Colonic mucosa (tissue), 4 donors: ENCODE measurements around the gene HBEGF. TPM values are rescaled to one million over a fixed set of nuclear protein-coding genes. Genes with fewer than 3 reads are reported as not detected.

ENCODE experiments used
- DNase-seq: peaks from one replicate; pipeline ENCODE4 v3.0.0-alpha.2; 2020
- H3K27ac ChIP-seq: fragments of 200-600 bp; one replicate; pipeline ENCODE4 v1.8.0; 2021
- H3K27me3 ChIP-seq: fragments of 200-600 bp; one replicate; pipeline ENCODE4 v1.8.0; 2021
- H3K36me3 ChIP-seq: fragments of 200-600 bp; one replicate; pipeline ENCODE4 v1.8.0; 2021
- H3K4me1 ChIP-seq: fragments of 200-600 bp; one replicate; pipeline ENCODE4 v1.8.0; 2021; ENCODE audit warnings: mild to moderate bottlenecking
- H3K4me3 ChIP-seq: fragments of 200-600 bp; one replicate; pipeline ENCODE4 v1.8.0; 2021
- H3K9ac ChIP-seq, 2 donors: one replicate each; pipeline ENCODE4 v1.7.0; 2013; ENCODE audit warnings: control low read depth in 2 of 2, low read depth in 2 of 2, low read length in 2 of 2
- H3K9me3 ChIP-seq: fragments of 200-600 bp; one replicate; pipeline ENCODE4 v1.8.0; 2021
- CTCF ChIP-seq: fragments of 200-600 bp; IDR thresholded peaks from one replicate; pipeline ENCODE4 v1.8.0; 2022; ENCODE audit warnings: antibody characterized with exemption, mild to moderate bottlenecking
- intact Hi-C: fragments of 100-400 bp; cut with DNase I; formaldehyde crosslinking; loops from one replicate; pipeline ENCODE4 v1.14.1; 2022
- total RNA-seq, 2 donors: library from RNA; stranded (reverse); fragmentation: NEBNext Ultra II Directional in 1 of 2; extraction: Animal tissue kit (Norgen Biotek cat#: 25700) in 1 of 2; gene quantifications; one replicate each; pipeline ENCODE4 v1.2.1, GENCODE V29; 2021
- donor health status: healthy.
- donor health status: DM: no; HTN: no; CAD: no.
- donor health status: DM: no; HTN: no; CAD: no.

Gene HBEGF
- total RNA-seq, 2 donors from 2014 or later: 4.3 to 14.6 TPM

GRCh38 chr5:140364472-140364765 is 18.0 kb upstream of the HBEGF start:
- Histone ChIP-seq H3K4me3 (no peak overlapping the region), H3K36me3 (no peaks in the 10 kb centered on the region), H3K4me1 (no peaks in the 10 kb centered on the region), H3K9ac (no peak overlapping the region), H3K27ac (no peak overlapping the region), H3K9me3 (no peaks in the 10 kb centered on the region), H3K27me3 (no peaks in the 10 kb centered on the region)
- intact Hi-C loops: loop anchor here (10.0 kb wide), 1 partner anchor 350 kb away; no protein-coding TSS in a partner anchor
- DNase-seq: no peak
- TF ChIP-seq CTCF: no peak

- TF ChIP-seq CTCF: no peak
- DNase-seq: no peak
- peak overlapping the region in 1 of 2 donors; percentile 46 for H3K9ac ChIP-seq
These were observed 17.4 kb upstream of the HBEGF start for GRCh38 chr5:140363631-140364471.

GRCh38 chr5:140362875-140363630 is 16.6 kb upstream of the HBEGF start:
- H3K9ac ChIP-seq: peak overlapping the region; percentile 42 to 46
- peak; percentile 90 for DNase-seq
- no peaks in the 10 kb centered on the region for H3K4me1 ChIP-seq
- H3K4me3 ChIP-seq: no peak overlapping the region
- intact Hi-C loops: loop anchor here (10.0 kb wide), 1 partner anchor 352 kb away; no protein-coding TSS in a partner anchor
- no peak overlapping the region for H3K27ac ChIP-seq
- no peaks in the 10 kb centered on the region for H3K27me3 ChIP-seq
- peak; percentile 93 for TF ChIP-seq CTCF
- H3K36me3 ChIP-seq: no peaks in the 10 kb centered on the region
- H3K9me3 ChIP-seq: no peaks in the 10 kb centered on the region

More at GRCh38 chr5:140363631-140364471, 17.4 kb upstream of the HBEGF start:
- H3K4me3 ChIP-seq: no peak overlapping the region
- no peaks in the 10 kb centered on the region for H3K4me1 ChIP-seq
- H3K9me3 ChIP-seq: no peaks in the 10 kb centered on the region
- no peaks in the 10 kb centered on the region for H3K36me3 ChIP-seq
- no peaks in the 10 kb centered on the region for H3K27me3 ChIP-seq
- intact Hi-C loops: loop anchor here (10.0 kb wide), 1 partner anchor 351 kb away; no protein-coding TSS in a partner anchor
- H3K27ac ChIP-seq: no peak overlapping the region

GRCh38 chr5:140362311-140362710 is 15.9 kb upstream of the HBEGF start:
- no peaks in the 10 kb centered on the region for H3K36me3 ChIP-seq
- no peak overlapping the region for H3K9ac ChIP-seq
- no peak overlapping the region for H3K4me3 ChIP-seq
- TF ChIP-seq CTCF: no peak
- H3K9me3 ChIP-seq: no peaks in the 10 kb centered on the region
- no peak for DNase-seq
- no peak overlapping the region for H3K27ac ChIP-seq
- intact Hi-C loops: loop anchor here (10.0 kb wide), 1 partner anchor 352 kb away; no protein-coding TSS in a partner anchor
- H3K4me1 ChIP-seq: no peaks in the 10 kb centered on the region
- no peaks in the 10 kb centered on the region for H3K27me3 ChIP-seq

- no peak for DNase-seq
- H3K36me3 ChIP-seq: no peaks in the 10 kb centered on the region
- no peak overlapping the region for H3K4me3 ChIP-seq
- TF ChIP-seq CTCF: no peak
- intact Hi-C loops: loop anchor here (10.0 kb wide), 1 partner anchor 353 kb away; no protein-coding TSS in a partner anchor
- H3K9me3 ChIP-seq: no peaks in the 10 kb centered on the region
- no peaks in the 10 kb centered on the region for H3K27me3 ChIP-seq
- H3K4me1 ChIP-seq: no peaks in the 10 kb centered on the region
- H3K9ac ChIP-seq: no peak overlapping the region
- H3K27ac ChIP-seq: no peak overlapping the region
These were observed 15.5 kb upstream of the HBEGF start for GRCh38 chr5:140361901-140362300.
